GM12878 (cell line): Measurements from ENCODE around the gene FAM163B. TPM values are rescaled to one million over a fixed set of nuclear protein-coding genes. Genes with fewer than 3 reads are reported as not detected.

Source experiments
- ATAC-seq: fragments of 200-7000 bp; cut with Tn5 transposase; 3 replicates; pipeline ENCODE4 v1.9.1; 2020; ENCODE audit warnings: mild to moderate bottlenecking, moderate library complexity
- BruUV-seq: library from RNA; stranded (reverse); fragments of 400-500 nt; replicated peaks from 2 replicates; lab custom pipeline; 2021; lab: Mats Ljungman, UMichigan
- CTCF ChIA-PET: fragments of 300-600 bp; sonication (Branson Sonifier 250); formaldehyde crosslinking; extraction: SDS; loops from one replicate; lab custom pipeline; 2021; ENCODE audit warnings: inconsistent platforms; lab: Yijun Ruan, JAX
- POLR2A ChIA-PET: fragments of 350-600 bp; formaldehyde crosslinking; extraction: SDS; loops from one replicate; lab custom pipeline; 2021; ENCODE audit warnings: inconsistent platforms; lab: Charles Lee
- RAD21 ChIA-PET: fragments of 300-600 bp; sonication (Branson Sonifier 250); formaldehyde crosslinking; loops from one replicate; lab custom pipeline; 2023; ENCODE audit warnings: antibody characterized with exemption; ENCODE audit not compliant: unreplicated experiment; lab: Charles Lee
- SMC1A ChIA-PET: fragments of 300-600 bp; sonication (Branson Sonifier 250); formaldehyde crosslinking; loops from one replicate; lab custom pipeline; 2023; ENCODE audit not compliant: unreplicated experiment, uncharacterized antibody; lab: Charles Lee
- DNase-seq: peaks from one replicate; pipeline ENCODE4 v3.0.0-alpha.2; 2011; ENCODE audit warnings: low read depth, low spot score
- FAIRE-seq: peaks from 3 replicates; lab custom pipeline; 2011; peaks lifted over from hg19 to GRCh38; lab: Jason Lieb, UNC
- H2AFZ ChIP-seq: 2 replicates; pipeline ENCODE4 v1.6.0; 2011; ENCODE audit warnings: low read depth, low read length, control low read depth; ENCODE audit not compliant: control insufficient read depth
- H3K27ac ChIP-seq: 2 replicates; pipeline ENCODE4 v1.5.1; 2011; ENCODE audit warnings: control low read depth; ENCODE audit not compliant: control insufficient read depth, insufficient read depth
- H3K27me3 ChIP-seq, 2 experiments: replicated peaks in 1 of 2; 2 replicates each; pipeline versions ENCODE4 v1.6.0 to v1.6.1; 2011; ENCODE audit warnings: low read length in 1 of 2; ENCODE audit not compliant: control insufficient read depth in 2 of 2, insufficient read depth in 2 of 2
- H3K36me3 ChIP-seq, 2 experiments: 2 replicates each; pipeline ENCODE4 v1.5.1; 2011; ENCODE audit warnings: low read length in 1 of 2; ENCODE audit not compliant: control insufficient read depth in 2 of 2, insufficient read depth in 2 of 2
- H3K4me1 ChIP-seq: 2 replicates; pipeline ENCODE4 v1.6.1; 2011; ENCODE audit warnings: mild to moderate bottlenecking, low read length, moderate library complexity, mixed read lengths; ENCODE audit not compliant: control insufficient read depth, insufficient read depth
- H3K4me2 ChIP-seq: 2 replicates; pipeline ENCODE4 v1.6.0; 2011; ENCODE audit warnings: control low read depth; ENCODE audit not compliant: control insufficient read depth, insufficient read depth
- H3K4me3 ChIP-seq: fragments of 200-600 bp; sonication (generic); 2 replicates; pipeline ENCODE4 v1.5.1; 2016
- H3K79me2 ChIP-seq: 2 replicates; pipeline ENCODE4 v1.6.0; 2011; ENCODE audit warnings: low read length; ENCODE audit not compliant: control insufficient read depth, insufficient read depth
- H3K9ac ChIP-seq: 2 replicates; pipeline ENCODE4 v1.8.0; 2011; ENCODE audit warnings: low read length, control low read depth, mixed read lengths; ENCODE audit not compliant: control insufficient read depth, insufficient read depth
- H3K9me3 ChIP-seq: replicated peaks from 3 replicates; pipeline ENCODE4 v1.5.1; 2011; ENCODE audit warnings: mild to moderate bottlenecking, low read length; ENCODE audit not compliant: control insufficient read depth, insufficient read depth
- H4K20me1 ChIP-seq: 2 replicates; pipeline ENCODE4 v1.6.0; 2011; ENCODE audit not compliant: control insufficient read depth, insufficient read depth
- FOXM1 ChIP-seq: IDR thresholded peaks from 2 replicates; pipeline ENCODE4 v1.6.1; 2012; ENCODE audit warnings: low read depth, mild to moderate bottlenecking, inconsistent platforms, low read length, moderate library complexity
- IRF3 ChIP-seq: fragments of 450-650 bp; IDR thresholded peaks from 2 replicates; pipeline ENCODE4 v1.6.1; 2014; ENCODE audit warnings: mild to moderate bottlenecking
- JUNB ChIP-seq: IDR thresholded peaks from 2 replicates; pipeline ENCODE4 v1.6.1; 2016; ENCODE audit warnings: antibody characterized with exemption, mild to moderate bottlenecking
- KLF5 ChIP-seq: fragments of 450-650 bp; IDR thresholded peaks from 2 replicates; pipeline ENCODE4 v1.6.1; 2014; ENCODE audit warnings: mild to moderate bottlenecking; ENCODE audit not compliant: partially characterized antibody
- MAX ChIP-seq: IDR thresholded peaks from 2 replicates; pipeline ENCODE4 v1.6.1; 2012; ENCODE audit warnings: low read depth, low read length, improper control_type of control experiment
- MTA3 ChIP-seq: IDR thresholded peaks from 2 replicates; pipeline ENCODE4 v1.6.1; 2012; ENCODE audit warnings: low read length, inconsistent platforms, borderline replicate concordance
- NR2C2 ChIP-seq: IDR thresholded peaks from 2 replicates; pipeline ENCODE4 v1.6.1; 2011; ENCODE audit warnings: borderline replicate concordance, low read depth; ENCODE audit not compliant: control insufficient read depth, insufficient read length
- SUPT20H ChIP-seq: IDR thresholded peaks from 2 replicates; pipeline ENCODE4 v1.6.1; 2011; ENCODE audit warnings: low read depth, mild to moderate bottlenecking, low read length, moderate library complexity, borderline replicate concordance; ENCODE audit not compliant: control insufficient read depth
- YY1 ChIP-seq: IDR thresholded peaks from 2 replicates; pipeline ENCODE4 v1.6.1; 2011; ENCODE audit warnings: low read depth, mild to moderate bottlenecking, low read length
- WGBS: methylation state at CpG from one replicate; pipeline ENCODE4 v1.1.6; 2016; ENCODE audit warnings: low lambda C conversion rate; ENCODE audit not compliant: insufficient replicate concordance, insufficient coverage; ENCODE audit errors: missing lambda C conversion rate; 5-methylcytosine and 5-hydroxymethylcytosine counted together
- in situ Hi-C: fragments of 300-500 bp; cut with MboI; formaldehyde crosslinking; loops from 9 replicates; pipeline ENCODE4 v1.14.3; 2018; ENCODE audit warnings: mixed read lengths
- intact Hi-C: fragments of 100-400 bp; cut with micrococcal nuclease; formaldehyde crosslinking; loops from one replicate; pipeline ENCODE4 v1.14.2; 2022; ENCODE audit not compliant: unreplicated experiment
- polyA plus RNA-seq, 11 experiments: library from polyadenylated mRNA; depleted of rRNA in 4 of 11; unstranded in 6 of 11; stranded (reverse) in 5 of 11; fragments of >200 nt; fragmentation: Nextera tagmentation in 4 of 11; fragmentation: Illumina TruSeq in 1 of 11; extraction: Ambion mirVana in 4 of 11; extraction: Trizol in 1 of 11; gene quantifications; 1 replicate in 1 of 11; 2 replicates in 10 of 11; pipeline versions ENCODE4 v1.2.1 to v1.2.3, GENCODE V29; 2011 to 2016; ENCODE audit warnings: inconsistent platforms in 2 of 11, missing spikeins in 2 of 11, low read depth in 1 of 11
- total RNA-seq, 4 experiments: library from RNA; depleted of rRNA in 3 of 4; stranded (reverse); fragments of >200 nt in 3 of 4; fragmentation: Illumina TruSeq in 1 of 4; extraction: Trizol in 1 of 4; gene quantifications; 2 replicates each; pipeline versions ENCODE4 v1.2.1 to v1.2.3, GENCODE V29; 2013 to 2021
- TF ChIP-seq, protein P1 (sequence below): IDR thresholded peaks from 2 replicates; pipeline ENCODE4 v1.6.1; 2012; ENCODE audit warnings: low read length, inconsistent platforms
- TF ChIP-seq, protein P2 (sequence below): IDR thresholded peaks from 2 replicates; pipeline ENCODE4 v1.6.1; 2012; ENCODE audit warnings: low read depth, low read length, improper control_type of control experiment
- TF ChIP-seq, protein P3 (sequence below): fragments of 450-650 bp; formaldehyde crosslinking; IDR thresholded peaks from 2 replicates; pipeline ENCODE4 v1.4.0; 2020; ENCODE audit warnings: mild to moderate bottlenecking, moderate library complexity
- TF ChIP-seq, protein P4 (sequence below): fragments of 450-650 bp; IDR thresholded peaks from 2 replicates; pipeline ENCODE4 v1.6.1; 2017; ENCODE audit warnings: borderline replicate concordance

The FAM163B gene
- total and polyA plus RNA-seq, 10 of the 15 experiments (the other 5 are each of a cell fraction or from before 2014, with no cell fraction given) = not detected

DNA sequence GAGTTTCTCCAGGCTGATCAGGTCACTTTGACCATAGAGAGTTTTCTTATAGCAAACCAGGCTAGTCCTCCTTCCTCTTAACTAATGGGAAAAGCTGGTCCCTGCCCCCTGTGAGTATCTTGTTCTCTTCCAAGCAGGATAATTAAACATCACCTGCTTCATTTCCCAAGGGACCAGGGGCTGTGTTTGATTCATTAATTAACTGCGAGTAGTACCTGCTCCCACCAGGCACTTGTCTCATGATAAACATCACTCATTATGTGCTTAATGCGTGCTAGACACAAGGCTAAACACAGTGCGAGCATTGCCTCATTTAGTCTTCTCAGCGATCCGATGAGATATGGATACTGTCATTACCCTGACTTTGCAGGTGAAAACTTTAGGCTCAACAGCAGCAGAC lies 1.7 kb upstream of the FAM163B start:
- ATAC-seq = no peak
- Histone ChIP-seq H3K36me3 (no peaks in the 10 kb centered on the region), H3K27ac (no peak overlapping the region), H2AFZ (no peak overlapping the region), H4K20me1 (no peaks in the 10 kb centered on the region), H3K9me3 (no peaks in the 10 kb centered on the region), H3K27me3 (peaks cover 0 to 7% of the 10 kb centered on the region in 2 experiments; a peak in 2 of 4 replicates), H3K79me2 (no peaks in the 10 kb centered on the region), H3K4me1 (no peaks in the 10 kb centered on the region), H3K4me3 (no peak overlapping the region), H3K9ac (no peak overlapping the region), H3K4me2 (no peak overlapping the region)
- CTCF ChIA-PET = no interaction called here
- intact Hi-C loops (no loop called here), in situ Hi-C loops (no loop called here)
- WGBS = 64% methylated on average over 5 of the region's 5 CpGs
- POLR2A ChIA-PET = no interaction called here
- SMC1A ChIA-PET = no interaction called here
- no peak for FAIRE-seq
- DNase-seq = no peak
- RAD21 ChIA-PET = no interaction called here
- BruUV-seq = no TSS peak
- TF ChIP-seq JUNB (no peak), SUPT20H (no peak), YY1 (no peak), MAX (no peak), MTA3 (no peak), FOXM1 (no peak), KLF5 (no peak), IRF3 (no peak), NR2C2 (no peak)
- TF ChIP-seq, protein P1, sequence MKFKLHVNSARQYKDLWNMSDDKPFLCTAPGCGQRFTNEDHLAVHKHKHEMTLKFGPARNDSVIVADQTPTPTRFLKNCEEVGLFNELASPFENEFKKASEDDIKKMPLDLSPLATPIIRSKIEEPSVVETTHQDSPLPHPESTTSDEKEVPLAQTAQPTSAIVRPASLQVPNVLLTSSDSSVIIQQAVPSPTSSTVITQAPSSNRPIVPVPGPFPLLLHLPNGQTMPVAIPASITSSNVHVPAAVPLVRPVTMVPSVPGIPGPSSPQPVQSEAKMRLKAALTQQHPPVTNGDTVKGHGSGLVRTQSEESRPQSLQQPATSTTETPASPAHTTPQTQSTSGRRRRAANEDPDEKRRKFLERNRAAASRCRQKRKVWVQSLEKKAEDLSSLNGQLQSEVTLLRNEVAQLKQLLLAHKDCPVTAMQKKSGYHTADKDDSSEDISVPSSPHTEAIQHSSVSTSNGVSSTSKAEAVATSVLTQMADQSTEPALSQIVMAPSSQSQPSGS = no peak
- TF ChIP-seq, protein P2, sequence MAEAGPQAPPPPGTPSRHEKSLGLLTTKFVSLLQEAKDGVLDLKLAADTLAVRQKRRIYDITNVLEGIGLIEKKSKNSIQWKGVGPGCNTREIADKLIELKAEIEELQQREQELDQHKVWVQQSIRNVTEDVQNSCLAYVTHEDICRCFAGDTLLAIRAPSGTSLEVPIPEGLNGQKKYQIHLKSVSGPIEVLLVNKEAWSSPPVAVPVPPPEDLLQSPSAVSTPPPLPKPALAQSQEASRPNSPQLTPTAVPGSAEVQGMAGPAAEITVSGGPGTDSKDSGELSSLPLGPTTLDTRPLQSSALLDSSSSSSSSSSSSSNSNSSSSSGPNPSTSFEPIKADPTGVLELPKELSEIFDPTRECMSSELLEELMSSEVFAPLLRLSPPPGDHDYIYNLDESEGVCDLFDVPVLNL = no peak
- TF ChIP-seq, protein P3, sequence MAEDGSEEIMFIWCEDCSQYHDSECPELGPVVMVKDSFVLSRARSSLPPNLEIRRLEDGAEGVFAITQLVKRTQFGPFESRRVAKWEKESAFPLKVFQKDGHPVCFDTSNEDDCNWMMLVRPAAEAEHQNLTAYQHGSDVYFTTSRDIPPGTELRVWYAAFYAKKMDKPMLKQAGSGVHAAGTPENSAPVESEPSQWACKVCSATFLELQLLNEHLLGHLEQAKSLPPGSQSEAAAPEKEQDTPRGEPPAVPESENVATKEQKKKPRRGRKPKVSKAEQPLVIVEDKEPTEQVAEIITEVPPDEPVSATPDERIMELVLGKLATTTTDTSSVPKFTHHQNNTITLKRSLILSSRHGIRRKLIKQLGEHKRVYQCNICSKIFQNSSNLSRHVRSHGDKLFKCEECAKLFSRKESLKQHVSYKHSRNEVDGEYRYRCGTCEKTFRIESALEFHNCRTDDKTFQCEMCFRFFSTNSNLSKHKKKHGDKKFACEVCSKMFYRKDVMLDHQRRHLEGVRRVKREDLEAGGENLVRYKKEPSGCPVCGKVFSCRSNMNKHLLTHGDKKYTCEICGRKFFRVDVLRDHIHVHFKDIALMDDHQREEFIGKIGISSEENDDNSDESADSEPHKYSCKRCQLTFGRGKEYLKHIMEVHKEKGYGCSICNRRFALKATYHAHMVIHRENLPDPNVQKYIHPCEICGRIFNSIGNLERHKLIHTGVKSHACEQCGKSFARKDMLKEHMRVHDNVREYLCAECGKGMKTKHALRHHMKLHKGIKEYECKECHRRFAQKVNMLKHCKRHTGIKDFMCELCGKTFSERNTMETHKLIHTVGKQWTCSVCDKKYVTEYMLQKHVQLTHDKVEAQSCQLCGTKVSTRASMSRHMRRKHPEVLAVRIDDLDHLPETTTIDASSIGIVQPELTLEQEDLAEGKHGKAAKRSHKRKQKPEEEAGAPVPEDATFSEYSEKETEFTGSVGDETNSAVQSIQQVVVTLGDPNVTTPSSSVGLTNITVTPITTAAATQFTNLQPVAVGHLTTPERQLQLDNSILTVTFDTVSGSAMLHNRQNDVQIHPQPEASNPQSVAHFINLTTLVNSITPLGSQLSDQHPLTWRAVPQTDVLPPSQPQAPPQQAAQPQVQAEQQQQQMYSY (CRISPR knock-in tag) = no peak
- TF ChIP-seq, protein P4, sequence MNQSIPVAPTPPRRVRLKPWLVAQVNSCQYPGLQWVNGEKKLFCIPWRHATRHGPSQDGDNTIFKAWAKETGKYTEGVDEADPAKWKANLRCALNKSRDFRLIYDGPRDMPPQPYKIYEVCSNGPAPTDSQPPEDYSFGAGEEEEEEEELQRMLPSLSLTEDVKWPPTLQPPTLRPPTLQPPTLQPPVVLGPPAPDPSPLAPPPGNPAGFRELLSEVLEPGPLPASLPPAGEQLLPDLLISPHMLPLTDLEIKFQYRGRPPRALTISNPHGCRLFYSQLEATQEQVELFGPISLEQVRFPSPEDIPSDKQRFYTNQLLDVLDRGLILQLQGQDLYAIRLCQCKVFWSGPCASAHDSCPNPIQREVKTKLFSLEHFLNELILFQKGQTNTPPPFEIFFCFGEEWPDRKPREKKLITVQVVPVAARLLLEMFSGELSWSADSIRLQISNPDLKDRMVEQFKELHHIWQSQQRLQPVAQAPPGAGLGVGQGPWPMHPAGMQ = no peak
